Activated gamma-delta T cell (primary cell): Measurements from ENCODE around the gene STXBP4.

Source experiments
- DNase-seq: peaks from one replicate; lab custom pipeline; 2025; lab: John Stamatoyannopoulos, UW

The STXBP4 gene

GRCh38 chr17:55172612-55173011 lies 204.0 kb downstream of the STXBP4 start:
- DNase-seq, result no peak

- DNase-seq, result no peak
Measured at GRCh38 chr17:55174133-55174532, 205.6 kb downstream of the STXBP4 start.

- no peak for DNase-seq
Measured at GRCh38 chr17:55175788-55176427, 207.3 kb downstream of the STXBP4 start.

- DNase-seq, result no peak
Measured at GRCh38 chr17:55177159-55177854, 208.7 kb downstream of the STXBP4 start.

- DNase-seq, result no peak
Measured at GRCh38 chr17:55177855-55178217, 209.3 kb downstream of the STXBP4 start.

- DNase-seq, result no peak
Measured at GRCh38 chr17:55186937-55187770, 218.6 kb downstream of the STXBP4 start.

- DNase-seq, result no peak
Measured at GRCh38 chr17:55190748-55191147, 222.2 kb downstream of the STXBP4 start.

- no peak for DNase-seq
Measured at GRCh38 chr17:55198690-55199370, 230.3 kb downstream of the STXBP4 start.

GRCh38 chr17:55200904-55201303 lies 232.3 kb downstream of the STXBP4 start:
- no peak for DNase-seq

GRCh38 chr17:55201308-55201932 lies 232.9 kb downstream of the STXBP4 start:
- no peak for DNase-seq

GRCh38 chr17:55202896-55203295 lies 234.3 kb downstream of the STXBP4 start:
- no peak for DNase-seq

- no peak for DNase-seq
Measured at GRCh38 chr17:55208078-55208812, 239.7 kb downstream of the STXBP4 start.

- DNase-seq, result no peak
Measured at GRCh38 chr17:55210292-55210691, 241.7 kb downstream of the STXBP4 start.

GRCh38 chr17:55212880-55213279 lies 244.3 kb downstream of the STXBP4 start:
- no peak for DNase-seq

GRCh38 chr17:55215711-55216110 lies 247.1 kb downstream of the STXBP4 start:
- DNase-seq, result no peak

GRCh38 chr17:55216888-55217287 lies 248.3 kb downstream of the STXBP4 start:
- DNase-seq, result no peak

GRCh38 chr17:55219459-55219858 lies 250.9 kb downstream of the STXBP4 start:
- no peak for DNase-seq

GRCh38 chr17:55219934-55220333 lies 251.4 kb downstream of the STXBP4 start:
- no peak for DNase-seq
